ENCODE measurements around the gene GPR27. TPM values are rescaled to one million over a fixed set of nuclear protein-coding genes. Genes with fewer than 3 reads are reported as not detected.

Gene GPR27, protein sequence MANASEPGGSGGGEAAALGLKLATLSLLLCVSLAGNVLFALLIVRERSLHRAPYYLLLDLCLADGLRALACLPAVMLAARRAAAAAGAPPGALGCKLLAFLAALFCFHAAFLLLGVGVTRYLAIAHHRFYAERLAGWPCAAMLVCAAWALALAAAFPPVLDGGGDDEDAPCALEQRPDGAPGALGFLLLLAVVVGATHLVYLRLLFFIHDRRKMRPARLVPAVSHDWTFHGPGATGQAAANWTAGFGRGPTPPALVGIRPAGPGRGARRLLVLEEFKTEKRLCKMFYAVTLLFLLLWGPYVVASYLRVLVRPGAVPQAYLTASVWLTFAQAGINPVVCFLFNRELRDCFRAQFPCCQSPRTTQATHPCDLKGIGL
- not detected in 2 replicates for total RNA-seq (2014; rRNA removed; shearing (Covaris generic))

DNA sequence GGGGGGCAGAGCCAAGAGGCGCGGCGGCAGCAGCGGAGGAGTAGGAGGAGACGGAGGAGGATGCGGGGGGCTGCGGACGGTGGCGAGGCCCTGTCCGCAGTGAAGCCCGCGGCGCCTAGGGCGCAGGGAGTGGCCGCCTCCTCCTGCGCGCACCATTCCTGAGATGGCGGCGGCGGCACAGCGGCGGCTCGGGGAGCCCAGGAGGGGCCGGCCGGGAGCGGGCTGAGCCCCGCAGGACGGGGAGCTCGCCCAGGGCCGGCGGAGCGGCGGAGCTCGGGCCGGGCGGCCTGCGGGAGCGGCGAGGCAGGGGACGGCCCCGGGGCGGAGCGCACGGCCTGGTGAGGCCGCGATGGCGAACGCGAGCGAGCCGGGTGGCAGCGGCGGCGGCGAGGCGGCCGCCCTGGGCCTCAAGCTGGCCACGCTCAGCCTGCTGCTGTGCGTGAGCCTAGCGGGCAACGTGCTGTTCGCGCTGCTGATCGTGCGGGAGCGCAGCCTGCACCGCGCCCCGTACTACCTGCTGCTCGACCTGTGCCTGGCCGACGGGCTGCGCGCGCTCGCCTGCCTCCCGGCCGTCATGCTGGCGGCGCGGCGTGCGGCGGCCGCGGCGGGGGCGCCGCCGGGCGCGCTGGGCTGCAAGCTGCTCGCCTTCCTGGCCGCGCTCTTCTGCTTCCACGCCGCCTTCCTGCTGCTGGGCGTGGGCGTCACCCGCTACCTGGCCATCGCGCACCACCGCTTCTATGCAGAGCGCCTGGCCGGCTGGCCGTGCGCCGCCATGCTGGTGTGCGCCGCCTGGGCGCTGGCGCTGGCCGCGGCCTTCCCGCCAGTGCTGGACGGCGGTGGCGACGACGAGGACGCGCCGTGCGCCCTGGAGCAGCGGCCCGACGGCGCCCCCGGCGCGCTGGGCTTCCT is at the start of gene GPR27:
GPR27 (plus strand) TSS at position 155 of the 909 bp plus-strand sequence; CDS start at position 350, 195 bp downstream.
- Histone ChIP-seq H3K9me3 (replicated peaks) (no peaks in the 10 kb centered on the region), H3K36me3 (no peaks in the 10 kb centered on the region), H3K27me3 (no peaks in the 10 kb centered on the region), H3K4me1 (no peaks in the 10 kb centered on the region), H3K27ac (no peak within 1 kb of the TSS), H3K4me3 (no peak within 1 kb of the TSS)
- DNase-seq = no peak

DNA sequence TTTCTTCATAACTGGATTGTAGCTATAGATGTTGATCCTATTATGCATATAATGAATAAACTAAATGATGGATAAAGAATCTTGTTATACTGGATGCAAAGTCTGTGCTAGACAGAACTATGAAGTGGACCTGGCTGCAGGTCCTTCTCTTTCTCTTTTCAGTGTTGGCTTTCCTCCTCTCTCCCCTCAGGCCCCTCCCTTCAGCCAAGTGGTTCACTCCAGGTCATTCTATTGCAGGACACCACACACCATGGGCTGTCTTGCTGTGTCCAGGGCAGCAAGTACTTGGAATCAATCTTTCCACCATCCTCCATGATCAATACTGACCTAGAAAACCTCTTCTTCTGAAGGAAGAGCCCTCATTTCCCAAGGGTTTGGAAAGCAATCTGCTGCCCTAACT is 48.7 kb upstream of the GPR27 start:
- Histone ChIP-seq H3K27ac (no peak overlapping the region), H3K4me1 (no peaks in the 10 kb centered on the region), H3K4me3 (no peak overlapping the region), H3K27me3 (no peaks in the 10 kb centered on the region), H3K36me3 (no peaks in the 10 kb centered on the region), H3K9me3 (replicated peaks) (no peaks in the 10 kb centered on the region)
- DNase-seq = no peak

DNA sequence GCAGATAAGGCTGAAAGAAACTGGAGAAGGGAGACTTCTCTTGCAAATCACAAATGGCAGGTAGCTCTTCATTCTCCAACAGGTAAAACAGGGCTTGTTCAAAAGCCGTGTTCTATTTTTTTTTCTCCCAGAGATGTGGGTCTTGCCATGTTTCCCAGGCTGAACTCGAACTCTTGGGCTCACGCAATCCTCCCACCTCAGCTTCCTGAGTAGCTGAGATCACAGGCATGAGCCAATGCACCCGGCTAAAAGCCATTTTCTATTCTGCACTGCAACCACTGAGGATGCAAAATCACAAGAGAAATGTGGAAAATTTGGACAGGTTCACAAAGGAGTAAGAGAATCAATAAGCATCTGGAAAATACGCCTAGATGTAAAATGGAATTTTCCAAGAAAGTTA is 48.0 kb upstream of the GPR27 start:
- Histone ChIP-seq H3K27me3 (no peaks in the 10 kb centered on the region), H3K27ac (no peak overlapping the region), H3K4me3 (no peak overlapping the region), H3K36me3 (no peaks in the 10 kb centered on the region), H3K9me3 (replicated peaks) (no peaks in the 10 kb centered on the region), H3K4me1 (no peaks in the 10 kb centered on the region)
- DNase-seq = no peak

DNA sequence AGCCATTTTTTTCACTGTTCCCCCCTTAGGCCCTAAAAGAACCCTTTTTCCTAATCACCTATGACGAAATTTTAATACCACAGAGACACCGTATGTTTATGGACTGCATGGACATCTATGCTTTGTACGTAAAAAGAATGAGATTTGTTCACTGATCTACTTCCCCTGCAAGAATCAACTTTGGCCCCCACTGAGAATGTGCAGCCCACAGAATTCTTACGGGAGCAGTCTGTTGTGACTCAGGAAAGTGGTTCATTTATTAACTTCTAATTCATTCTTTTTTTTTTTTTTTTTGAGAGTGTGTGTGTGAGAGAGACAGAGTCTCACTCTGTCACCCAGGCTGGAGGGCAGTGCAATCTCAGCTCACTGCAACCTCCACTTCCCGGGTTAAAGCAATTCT is 46.1 kb upstream of the GPR27 start:
- H3K4me3 ChIP-seq = no peak overlapping the region
- DNase-seq = no peak
- H3K9me3 ChIP-seq (replicated peaks) = no peaks in the 10 kb centered on the region
- H3K27ac ChIP-seq = no peak overlapping the region
- no peaks in the 10 kb centered on the region for H3K27me3 ChIP-seq
- no peaks in the 10 kb centered on the region for H3K4me1 ChIP-seq
- no peaks in the 10 kb centered on the region for H3K36me3 ChIP-seq

DNA sequence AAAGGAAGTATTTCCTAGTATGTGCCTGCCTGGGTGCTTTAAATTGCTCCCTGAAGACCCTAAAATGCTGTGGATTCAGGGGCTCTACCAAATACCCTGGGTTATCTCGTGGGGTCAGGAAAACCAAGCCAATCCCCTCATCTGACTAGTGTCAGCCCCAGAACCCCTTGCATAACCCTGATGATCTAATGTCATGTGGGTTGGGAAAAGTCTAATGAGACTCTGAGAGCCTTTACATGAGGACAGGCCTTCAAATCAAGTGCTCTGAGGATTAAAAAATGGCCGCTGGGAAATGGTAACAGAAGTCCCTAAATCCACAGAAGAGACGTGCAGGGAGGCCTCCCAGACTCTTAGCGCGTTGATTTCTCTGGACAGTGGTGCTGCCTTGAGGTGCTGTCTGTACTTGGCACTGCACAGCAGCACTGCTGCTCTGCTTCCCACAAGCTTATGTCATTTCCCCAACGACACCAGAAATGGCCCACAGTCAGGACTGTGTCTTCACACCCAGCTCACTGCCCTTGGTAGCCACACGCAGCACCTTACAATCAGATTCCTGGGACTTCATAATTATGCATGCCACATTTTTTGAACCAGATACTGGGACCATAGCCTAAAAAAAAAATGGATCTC is 45.1 kb upstream of the GPR27 start:
- no peaks in the 10 kb centered on the region for H3K9me3 ChIP-seq (replicated peaks)
- H3K27me3 ChIP-seq = no peaks in the 10 kb centered on the region
- H3K27ac ChIP-seq = no peak overlapping the region
- H3K4me3 ChIP-seq = no peak overlapping the region
- DNase-seq = no peak
- no peaks in the 10 kb centered on the region for H3K36me3 ChIP-seq
- H3K4me1 ChIP-seq = no peaks in the 10 kb centered on the region

DNA sequence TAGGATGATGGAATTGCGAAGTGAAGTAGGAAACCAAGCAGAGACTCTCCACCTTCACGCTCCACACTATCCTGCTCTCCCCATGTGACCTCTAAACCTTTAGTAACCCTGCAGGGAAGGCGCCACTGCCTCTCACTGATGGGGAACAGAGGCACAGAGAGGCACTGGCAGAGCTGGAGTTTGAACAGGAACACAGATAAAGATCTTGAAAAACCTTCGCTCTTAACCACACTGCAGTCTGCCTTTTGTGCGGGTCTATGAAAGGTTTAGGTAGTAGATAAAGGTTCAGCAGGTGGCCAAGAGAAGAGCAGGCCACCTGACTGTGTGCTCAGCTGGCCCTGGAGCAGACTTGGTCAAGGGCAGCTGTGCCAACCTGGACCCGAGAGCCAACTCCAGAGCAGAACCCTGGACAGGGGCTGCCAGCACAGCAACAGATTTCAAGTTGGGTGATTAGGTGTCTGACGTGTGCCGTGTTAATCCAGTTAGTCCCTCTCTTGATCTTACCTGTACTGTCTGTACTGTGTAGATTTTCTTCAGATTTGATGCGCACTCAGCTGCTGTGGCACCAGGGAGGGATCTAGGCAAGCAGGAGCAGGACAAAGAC is 43.6 kb upstream of the GPR27 start:
- Histone ChIP-seq H3K27me3 (no peaks in the 10 kb centered on the region), H3K36me3 (no peaks in the 10 kb centered on the region), H3K4me3 (no peak overlapping the region), H3K27ac (no peak overlapping the region), H3K9me3 (replicated peaks) (no peaks in the 10 kb centered on the region), H3K4me1 (no peaks in the 10 kb centered on the region)
- DNase-seq = no peak

DNA sequence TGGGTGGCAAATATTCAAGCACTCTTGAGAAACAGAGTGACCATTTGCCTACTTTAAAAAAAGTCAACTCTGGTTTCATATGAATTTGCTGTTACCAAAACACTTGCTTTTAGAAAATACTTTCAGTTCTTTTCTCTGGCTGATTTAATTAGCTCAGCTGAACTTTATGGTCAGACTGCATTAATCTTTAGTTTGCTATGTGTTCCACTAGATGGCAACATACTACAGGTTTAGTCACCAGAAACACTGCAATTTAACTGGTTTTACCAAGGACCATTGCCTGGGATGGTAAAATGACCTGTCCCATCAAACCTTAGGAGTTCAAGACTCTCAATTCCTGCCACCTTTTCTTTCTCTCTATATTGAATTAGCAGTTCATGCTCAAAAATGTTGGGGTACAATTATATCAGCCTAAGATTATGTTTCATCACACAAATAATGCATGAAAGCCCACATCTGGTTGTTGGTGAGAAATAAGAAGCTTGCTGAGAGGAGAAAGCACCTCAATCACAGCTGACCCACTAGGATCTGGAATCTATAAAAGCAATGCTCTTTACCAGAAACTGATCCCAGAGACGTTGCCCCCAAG is 42.7 kb upstream of the GPR27 start:
- Histone ChIP-seq H3K27me3 (no peaks in the 10 kb centered on the region), H3K36me3 (no peaks in the 10 kb centered on the region), H3K27ac (no peak overlapping the region), H3K4me1 (no peaks in the 10 kb centered on the region), H3K4me3 (no peak overlapping the region), H3K9me3 (replicated peaks) (no peaks in the 10 kb centered on the region)
- peak in 1 of 2 experiments; percentile 38 for DNase-seq

DNA sequence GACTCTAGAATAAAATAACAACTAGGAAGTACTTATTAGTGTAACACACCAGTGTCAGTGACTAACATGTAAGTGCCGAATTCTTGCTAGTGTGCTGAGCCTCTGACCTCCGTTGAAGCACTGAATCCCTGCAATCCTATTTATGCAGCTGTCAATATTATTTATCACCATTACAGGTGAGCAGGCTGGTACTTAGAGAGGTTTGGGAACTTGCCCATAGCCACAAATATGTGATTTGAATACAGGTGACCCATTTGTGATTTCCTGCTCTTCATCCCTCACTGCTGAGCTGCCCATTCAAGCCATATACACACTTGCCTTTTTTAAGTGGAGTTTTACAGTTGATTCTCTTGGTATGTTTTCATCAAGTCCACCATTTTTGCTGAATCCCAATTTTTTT is 40.6 kb upstream of the GPR27 start:
- Histone ChIP-seq H3K27me3 (no peaks in the 10 kb centered on the region), H3K9me3 (replicated peaks) (no peaks in the 10 kb centered on the region), H3K4me1 (no peaks in the 10 kb centered on the region), H3K27ac (no peak overlapping the region), H3K36me3 (no peaks in the 10 kb centered on the region), H3K4me3 (no peak overlapping the region)
- no peak for DNase-seq

DNA sequence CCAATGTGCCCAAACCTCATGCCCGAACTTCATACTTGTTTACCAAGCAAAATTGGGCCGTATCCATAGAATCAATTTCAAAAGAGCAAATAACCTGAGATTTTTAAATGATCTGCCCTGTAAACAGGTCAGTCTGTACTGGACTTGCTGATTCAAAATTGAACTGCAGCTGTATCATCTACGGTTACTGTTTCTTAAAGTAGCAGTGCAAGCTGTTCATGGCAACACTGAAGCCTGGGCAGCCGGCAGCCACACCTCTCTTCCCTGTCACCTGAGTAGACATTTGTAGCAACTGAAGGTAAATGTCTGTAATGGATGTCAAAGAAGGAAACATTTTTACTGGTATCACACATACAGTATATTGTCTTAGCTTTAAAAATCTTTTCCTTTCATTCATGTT is 39.1 kb upstream of the GPR27 start:
- no peaks in the 10 kb centered on the region for H3K9me3 ChIP-seq (replicated peaks)
- H3K36me3 ChIP-seq = no peaks in the 10 kb centered on the region
- H3K27ac ChIP-seq = no peak overlapping the region
- DNase-seq = no peak
- no peaks in the 10 kb centered on the region for H3K27me3 ChIP-seq
- H3K4me3 ChIP-seq = no peak overlapping the region
- no peaks in the 10 kb centered on the region for H3K4me1 ChIP-seq

DNA sequence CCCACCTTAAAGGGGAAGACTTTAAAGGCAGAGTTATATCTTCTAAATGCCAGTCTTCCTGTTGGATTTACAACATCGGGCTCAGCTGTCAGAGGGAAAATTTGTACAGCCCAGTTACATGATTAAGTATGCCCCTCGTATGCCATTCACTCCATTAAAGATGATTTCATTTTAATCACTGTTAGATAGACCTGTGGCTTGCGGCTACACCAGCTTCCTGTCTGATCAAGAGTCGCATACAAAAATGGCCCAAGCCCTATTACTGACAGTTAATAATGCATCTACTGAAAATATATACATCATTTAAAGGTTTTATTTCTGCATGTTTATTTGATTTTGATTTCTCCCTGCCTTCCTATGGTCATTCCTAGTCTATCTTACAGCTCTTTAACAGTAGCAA is 35.6 kb upstream of the GPR27 start:
- no peaks in the 10 kb centered on the region for H3K27me3 ChIP-seq
- no peaks in the 10 kb centered on the region for H3K4me1 ChIP-seq
- H3K9me3 ChIP-seq (replicated peaks) = no peaks in the 10 kb centered on the region
- no peaks in the 10 kb centered on the region for H3K36me3 ChIP-seq
- no peak overlapping the region for H3K27ac ChIP-seq
- no peak for DNase-seq
- no peak overlapping the region for H3K4me3 ChIP-seq

DNA sequence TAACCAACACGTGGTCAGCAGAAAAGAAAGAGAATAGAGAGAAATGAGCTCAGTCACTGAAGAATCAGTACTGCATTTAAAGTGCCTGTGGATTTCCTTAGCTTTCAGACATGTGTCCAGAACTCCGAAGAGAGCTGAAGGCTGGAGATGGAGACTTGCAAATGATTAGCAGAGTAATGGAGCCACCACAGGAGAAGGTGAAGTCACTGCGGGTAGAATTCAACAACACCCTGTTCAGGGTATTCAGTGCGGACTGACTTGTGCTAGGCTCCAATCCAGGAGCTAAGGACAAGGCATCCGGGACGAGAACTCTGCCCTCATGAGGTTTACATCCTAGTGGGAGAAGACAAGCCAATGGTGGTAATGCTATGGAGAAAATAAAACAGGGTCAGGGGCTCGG is 32.7 kb upstream of the GPR27 start:
- no peaks in the 10 kb centered on the region for H3K27me3 ChIP-seq
- no peak for DNase-seq
- no peaks in the 10 kb centered on the region for H3K36me3 ChIP-seq
- no peak overlapping the region for H3K4me3 ChIP-seq
- H3K27ac ChIP-seq = no peak overlapping the region
- H3K4me1 ChIP-seq = no peaks in the 10 kb centered on the region
- H3K9me3 ChIP-seq (replicated peaks) = no peaks in the 10 kb centered on the region

DNA sequence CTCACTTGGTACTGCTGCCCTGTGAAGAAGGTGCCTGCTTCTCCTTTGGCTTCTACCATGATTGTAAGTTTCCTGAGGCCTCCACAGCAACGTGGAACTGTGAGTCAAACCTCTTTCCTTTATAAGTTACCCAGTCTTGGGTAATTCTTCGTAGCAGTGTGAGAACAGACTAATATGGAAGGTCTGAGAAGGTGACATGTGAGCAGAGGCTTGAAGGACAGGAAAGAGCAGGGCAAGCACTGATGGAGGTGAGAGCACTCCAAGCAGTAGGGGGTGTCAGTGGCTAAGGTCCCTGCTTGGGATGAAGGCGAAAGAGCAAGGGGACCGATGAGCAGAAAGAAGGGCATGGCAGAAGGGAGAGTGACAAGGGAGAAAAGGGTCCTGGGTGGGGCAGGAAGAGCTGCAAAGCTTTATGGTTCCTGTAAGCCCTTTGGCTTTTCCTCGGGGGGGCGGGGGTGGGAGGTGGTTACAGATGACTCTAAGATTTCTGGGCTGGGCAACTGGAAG is 32.0 kb upstream of the GPR27 start:
- Histone ChIP-seq H3K4me1 (no peaks in the 10 kb centered on the region), H3K36me3 (no peaks in the 10 kb centered on the region), H3K27ac (no peak overlapping the region), H3K4me3 (no peak overlapping the region), H3K27me3 (no peaks in the 10 kb centered on the region), H3K9me3 (replicated peaks) (no peaks in the 10 kb centered on the region)
- no peak for DNase-seq

DNA sequence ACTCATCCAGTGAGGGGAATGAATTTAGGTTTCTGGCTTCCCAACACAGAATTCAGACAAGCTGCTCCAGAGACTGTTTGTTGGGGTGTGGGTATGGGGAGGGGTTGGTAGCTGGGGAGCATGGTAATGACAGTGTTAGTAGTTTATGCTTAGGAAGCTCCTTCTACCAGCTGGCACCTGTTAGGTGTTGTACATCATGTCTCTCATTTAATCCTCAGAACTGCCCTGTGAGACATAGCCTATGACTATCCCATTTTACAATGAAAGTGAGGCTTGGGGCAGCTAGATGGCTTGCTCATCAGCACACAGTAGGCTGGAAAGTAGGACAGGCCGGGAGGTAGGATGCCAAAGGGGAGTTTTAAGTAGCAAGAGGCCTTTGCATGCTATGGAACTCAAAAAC is 31.0 kb upstream of the GPR27 start:
- no peak for DNase-seq
- H3K27ac ChIP-seq = no peak overlapping the region
- no peaks in the 10 kb centered on the region for H3K27me3 ChIP-seq
- H3K4me3 ChIP-seq = no peak overlapping the region
- H3K4me1 ChIP-seq = no peaks in the 10 kb centered on the region
- no peaks in the 10 kb centered on the region for H3K9me3 ChIP-seq (replicated peaks)
- H3K36me3 ChIP-seq = no peaks in the 10 kb centered on the region

DNA sequence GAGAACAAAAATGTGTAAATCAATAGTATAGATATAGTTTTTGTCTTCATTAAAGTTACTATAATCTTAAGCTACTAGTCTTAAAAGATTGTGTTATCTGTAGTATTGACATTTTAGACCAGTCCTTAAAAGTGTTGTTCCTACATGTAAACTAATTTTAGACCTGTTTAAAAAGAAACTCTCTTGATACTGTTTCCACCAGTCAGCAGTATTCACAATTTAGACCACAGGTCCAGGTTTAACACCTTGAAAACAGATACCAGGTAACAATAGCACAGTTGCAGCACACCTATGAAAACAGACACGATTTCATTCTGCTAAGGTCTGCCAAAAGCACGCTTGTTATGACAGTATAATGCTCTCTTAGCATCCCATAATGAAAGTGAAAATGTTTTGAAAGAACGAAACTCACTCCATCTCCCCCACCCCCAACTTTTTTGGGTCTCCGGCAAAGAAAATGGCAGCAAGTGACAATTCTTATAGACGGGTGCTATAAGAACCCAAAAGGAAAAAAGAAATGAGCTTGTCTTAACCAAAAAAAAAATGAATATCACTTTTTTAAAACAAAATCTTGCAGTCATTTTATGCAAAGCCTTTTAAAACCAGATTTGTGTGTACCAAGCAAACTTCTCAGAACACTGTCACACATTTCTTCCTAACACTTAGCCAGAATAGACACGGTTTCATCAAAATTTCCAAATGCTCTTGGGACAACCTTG is 30.0 kb upstream of the GPR27 start:
- Histone ChIP-seq H3K4me3 (no peak overlapping the region), H3K4me1 (no peaks in the 10 kb centered on the region), H3K9me3 (replicated peaks) (no peaks in the 10 kb centered on the region), H3K27ac (no peak overlapping the region), H3K27me3 (no peaks in the 10 kb centered on the region), H3K36me3 (no peaks in the 10 kb centered on the region)
- DNase-seq = no peak

Data from SJCRH30 (cell line).